Measurements from ENCODE around the gene HASPIN. TPM values are rescaled to one million over a fixed set of nuclear protein-coding genes. Genes with fewer than 3 reads are reported as not detected.
"Not testable (repeated sequence)": the region's sequence is repeated elsewhere in the genome, so short reads cannot be mapped to it uniquely, and the experiment has no call there.

The HASPIN gene
- total RNA-seq, 4 donors from 2014 or later, result 1.2 TPM; not detected in 3

DNA sequence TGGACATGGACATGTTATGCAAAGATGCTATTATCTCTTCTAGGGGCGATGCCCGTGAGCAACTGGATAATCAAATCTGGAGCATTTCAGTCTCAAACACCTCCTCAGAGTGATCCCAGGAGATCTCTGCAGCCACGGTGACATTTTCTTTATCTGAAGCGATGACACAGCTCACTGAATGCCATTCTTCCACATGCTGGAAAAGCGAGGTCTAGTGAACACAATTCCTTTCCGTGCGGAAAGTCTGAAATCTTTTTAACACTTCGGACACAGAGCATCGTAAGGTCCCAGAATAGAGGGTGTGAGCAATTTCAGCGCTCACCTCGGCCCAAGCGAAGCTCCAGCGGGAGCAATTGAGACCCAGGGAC is 531 bp upstream of the HASPIN start:
- TF ChIP-seq POLR2A (IDR thresholded peaks at IDR 0.05), result no peak
- TF ChIP-seq, protein P1, sequence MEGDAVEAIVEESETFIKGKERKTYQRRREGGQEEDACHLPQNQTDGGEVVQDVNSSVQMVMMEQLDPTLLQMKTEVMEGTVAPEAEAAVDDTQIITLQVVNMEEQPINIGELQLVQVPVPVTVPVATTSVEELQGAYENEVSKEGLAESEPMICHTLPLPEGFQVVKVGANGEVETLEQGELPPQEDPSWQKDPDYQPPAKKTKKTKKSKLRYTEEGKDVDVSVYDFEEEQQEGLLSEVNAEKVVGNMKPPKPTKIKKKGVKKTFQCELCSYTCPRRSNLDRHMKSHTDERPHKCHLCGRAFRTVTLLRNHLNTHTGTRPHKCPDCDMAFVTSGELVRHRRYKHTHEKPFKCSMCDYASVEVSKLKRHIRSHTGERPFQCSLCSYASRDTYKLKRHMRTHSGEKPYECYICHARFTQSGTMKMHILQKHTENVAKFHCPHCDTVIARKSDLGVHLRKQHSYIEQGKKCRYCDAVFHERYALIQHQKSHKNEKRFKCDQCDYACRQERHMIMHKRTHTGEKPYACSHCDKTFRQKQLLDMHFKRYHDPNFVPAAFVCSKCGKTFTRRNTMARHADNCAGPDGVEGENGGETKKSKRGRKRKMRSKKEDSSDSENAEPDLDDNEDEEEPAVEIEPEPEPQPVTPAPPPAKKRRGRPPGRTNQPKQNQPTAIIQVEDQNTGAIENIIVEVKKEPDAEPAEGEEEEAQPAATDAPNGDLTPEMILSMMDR (IDR thresholded peaks at IDR 0.05), result peak in 1 of 6 experiments; percentile 12
- Histone ChIP-seq H3K27me3 (no peaks in the 10 kb centered on the region), H3K4me1 (peaks cover 0 to 34% (median 17%) of the 10 kb centered on the region in 4 donors), H3K36me3 (peaks cover 0 to 8% (median 0%) of the 10 kb centered on the region in 3 donors), H3K4me3 (peak overlapping the region; percentile 83 to 99 (median 84)), H3K27ac (peak overlapping the region; percentile 83 to 93 (median 88)), H3K9me3 (no peaks in the 10 kb centered on the region)
- DNase-seq, result no peak

DNA sequence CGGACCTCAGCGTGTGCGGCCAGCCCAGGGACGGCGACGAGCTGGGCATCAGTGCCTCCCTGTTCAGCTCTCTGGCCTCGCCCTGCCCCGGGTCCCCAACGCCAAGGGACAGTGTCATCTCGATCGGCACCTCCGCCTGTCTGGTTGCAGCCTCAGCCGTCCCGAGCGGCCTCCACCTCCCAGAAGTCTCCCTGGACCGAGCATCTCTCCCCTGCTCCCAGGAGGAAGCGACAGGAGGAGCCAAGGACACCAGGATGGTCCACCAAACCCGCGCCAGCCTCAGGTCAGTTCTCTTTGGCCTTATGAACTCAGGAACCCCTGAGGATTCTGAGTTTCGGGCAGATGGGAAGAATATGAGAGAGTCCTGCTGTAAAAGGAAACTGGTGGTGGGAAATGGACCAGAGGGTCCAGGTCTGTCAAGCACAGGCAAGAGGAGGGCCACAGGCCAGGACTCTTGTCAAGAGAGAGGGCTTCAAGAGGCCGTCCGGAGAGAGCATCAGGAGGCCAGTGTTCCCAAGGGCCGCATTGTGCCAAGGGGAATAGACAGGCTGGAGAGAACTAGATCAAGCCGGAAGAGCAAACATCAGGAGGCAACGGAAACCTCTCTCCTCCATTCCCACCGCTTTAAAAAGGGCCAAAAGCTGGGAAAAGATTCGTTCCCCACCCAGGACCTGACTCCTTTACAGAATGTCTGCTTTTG is 825 bp downstream of the HASPIN start:
- Histone ChIP-seq H3K36me3 (no peaks in the 10 kb centered on the region), H3K4me1 (peaks cover 0 to 34% (median 17%) of the 10 kb centered on the region in 4 donors), H3K4me3 (peak overlapping the region; percentile 83 to 99 (median 84)), H3K9me3 (no peaks in the 10 kb centered on the region), H3K27ac (peak overlapping the region in 1 of 4 donors; percentile 93), H3K27me3 (no peaks in the 10 kb centered on the region)
- DNase-seq, result no peak
- TF ChIP-seq, protein P1 (IDR thresholded peaks at IDR 0.05), result no peak
- TF ChIP-seq POLR2A (IDR thresholded peaks at IDR 0.05), result no peak

DNA sequence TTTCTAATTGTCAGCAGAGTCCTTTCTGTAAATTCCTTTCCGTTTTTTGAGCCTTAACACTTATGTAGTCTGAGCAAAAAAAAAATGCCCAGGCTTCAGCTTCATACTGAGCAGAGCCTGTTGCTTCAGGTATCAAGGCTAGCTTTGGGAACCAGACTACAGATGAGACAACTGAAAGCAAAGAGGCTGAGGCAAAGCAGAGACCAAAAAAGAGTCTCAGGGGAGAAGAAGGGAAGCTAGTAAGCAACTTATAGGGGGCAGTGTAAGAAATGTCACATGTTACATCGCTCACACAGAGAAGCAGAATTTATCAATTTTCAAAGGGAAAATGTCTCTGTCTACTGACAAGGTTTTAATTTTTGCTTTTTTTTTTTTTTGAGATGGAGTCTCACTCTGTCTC is 3.3 kb downstream of the HASPIN start:
- H3K36me3 ChIP-seq, result no peaks in the 10 kb centered on the region

DNA sequence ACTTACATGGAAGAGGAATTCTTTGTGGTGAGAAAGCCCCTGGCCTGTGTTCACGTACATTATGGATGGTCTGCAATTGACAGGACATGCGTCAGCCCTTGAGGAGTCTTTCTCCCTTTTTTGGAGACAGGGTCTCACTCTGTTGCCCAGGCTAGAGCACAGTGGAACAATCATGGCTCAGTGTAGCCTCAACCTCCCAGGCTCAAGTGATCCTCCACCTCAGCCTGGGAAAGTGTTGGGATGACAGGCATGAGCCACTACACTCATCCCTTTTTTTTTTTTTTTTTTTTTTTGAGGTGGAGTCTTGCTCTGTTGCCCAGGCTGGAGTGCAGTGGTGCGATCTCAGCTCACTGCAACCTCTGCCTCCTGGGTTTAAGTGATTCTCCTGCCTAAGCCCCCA is 4.4 kb downstream of the HASPIN start:
- not testable (repeated sequence) for H3K27me3 ChIP-seq, H3K4me1 ChIP-seq, H3K27ac ChIP-seq, H3K9me3 ChIP-seq, H3K36me3 ChIP-seq, DNase-seq, H3K4me3 ChIP-seq

More for the DNA sequence above, 3.3 kb downstream of the HASPIN start:
- H3K4me3 ChIP-seq, result no peak overlapping the region
- no peaks in the 10 kb centered on the region for H3K27me3 ChIP-seq
- H3K9me3 ChIP-seq, result no peaks in the 10 kb centered on the region
- TF ChIP-seq, protein P1 (IDR thresholded peaks at IDR 0.05), result no peak
- no peak for TF ChIP-seq POLR2A (IDR thresholded peaks at IDR 0.05)
- H3K4me1 ChIP-seq, result peaks cover 0 to 18% (median 9%) of the 10 kb centered on the region in 4 donors
- H3K27ac ChIP-seq, result no peak overlapping the region
- no peak for DNase-seq

DNA sequence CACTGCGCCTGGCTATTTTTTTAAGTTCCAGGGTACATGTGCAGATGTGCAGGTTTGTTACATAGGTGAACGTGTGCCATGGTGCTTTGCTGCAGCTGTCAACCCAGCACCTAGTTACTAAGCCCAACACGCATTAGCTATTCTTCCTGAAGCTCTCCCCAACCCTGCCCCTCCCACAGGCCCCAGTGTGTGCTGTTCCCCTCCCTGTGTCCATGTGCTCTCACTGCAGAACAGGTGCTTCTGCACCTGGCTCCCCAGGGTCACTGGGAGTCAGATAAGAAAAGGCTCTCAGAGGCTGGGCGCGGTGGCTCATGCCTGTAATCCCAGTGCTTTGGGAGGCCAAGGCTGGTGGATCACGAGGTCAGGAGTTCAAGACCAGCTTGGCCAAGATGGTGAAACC is 6.2 kb downstream of the HASPIN start:
- Histone ChIP-seq H3K9me3 (no peaks in the 10 kb centered on the region), H3K4me3 (no peak overlapping the region), H3K4me1 (no peaks in the 10 kb centered on the region), H3K27me3 (no peaks in the 10 kb centered on the region), H3K27ac (no peak overlapping the region), H3K36me3 (no peaks in the 10 kb centered on the region)
- no peak for DNase-seq
- TF ChIP-seq, protein P1 (IDR thresholded peaks at IDR 0.05), result no peak
- no peak for TF ChIP-seq POLR2A (IDR thresholded peaks at IDR 0.05)

DNA sequence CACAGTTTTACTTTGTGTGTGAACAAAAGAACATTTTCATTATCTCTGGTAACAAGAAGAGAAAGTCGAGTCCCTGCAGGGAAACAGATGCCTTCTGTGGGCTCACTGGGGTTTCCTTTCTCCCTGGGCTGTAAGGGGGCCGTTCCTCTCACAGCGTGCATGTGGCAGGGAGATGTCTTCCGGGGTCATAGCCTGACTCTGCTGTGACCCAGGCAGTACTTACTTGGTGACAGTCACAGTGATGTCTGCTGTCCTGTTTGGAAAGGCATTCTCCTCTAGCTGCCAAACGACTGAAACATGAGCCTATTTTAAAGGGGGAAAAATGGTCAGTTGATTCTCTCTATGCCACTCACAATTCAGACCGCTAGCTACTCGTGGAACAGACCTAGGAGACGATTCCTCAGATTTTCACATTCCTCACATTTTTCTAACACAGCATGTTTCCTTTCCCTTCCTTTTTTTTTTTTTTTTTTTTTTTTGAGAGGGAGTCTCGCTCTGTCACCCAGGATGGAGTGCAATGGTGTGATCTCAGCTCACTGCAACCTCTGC is 7.3 kb downstream of the HASPIN start:
- H3K36me3 ChIP-seq, result no peaks in the 10 kb centered on the region
- no peak overlapping the region for H3K27ac ChIP-seq
- no peak for DNase-seq
- no peaks in the 10 kb centered on the region for H3K27me3 ChIP-seq
- no peaks in the 10 kb centered on the region for H3K9me3 ChIP-seq
- no peaks in the 10 kb centered on the region for H3K4me1 ChIP-seq
- TF ChIP-seq, protein P1 (IDR thresholded peaks at IDR 0.05), result no peak
- H3K4me3 ChIP-seq, result no peak overlapping the region
